Activated CD8-positive, alpha-beta memory T cell treated with anti-CD3 and anti-CD28 coated beads for 48 hours (primary cell): ENCODE measurements around the gene SMARCAD1.

Experiments
- DNase-seq, 3 experiments: peaks; one replicate each; pipeline ENCODE4 v3.0.0-alpha.2; 2020; ENCODE audit warnings: low read depth in 2 of 3, low spot score in 2 of 3

The SMARCAD1 gene

DNA sequence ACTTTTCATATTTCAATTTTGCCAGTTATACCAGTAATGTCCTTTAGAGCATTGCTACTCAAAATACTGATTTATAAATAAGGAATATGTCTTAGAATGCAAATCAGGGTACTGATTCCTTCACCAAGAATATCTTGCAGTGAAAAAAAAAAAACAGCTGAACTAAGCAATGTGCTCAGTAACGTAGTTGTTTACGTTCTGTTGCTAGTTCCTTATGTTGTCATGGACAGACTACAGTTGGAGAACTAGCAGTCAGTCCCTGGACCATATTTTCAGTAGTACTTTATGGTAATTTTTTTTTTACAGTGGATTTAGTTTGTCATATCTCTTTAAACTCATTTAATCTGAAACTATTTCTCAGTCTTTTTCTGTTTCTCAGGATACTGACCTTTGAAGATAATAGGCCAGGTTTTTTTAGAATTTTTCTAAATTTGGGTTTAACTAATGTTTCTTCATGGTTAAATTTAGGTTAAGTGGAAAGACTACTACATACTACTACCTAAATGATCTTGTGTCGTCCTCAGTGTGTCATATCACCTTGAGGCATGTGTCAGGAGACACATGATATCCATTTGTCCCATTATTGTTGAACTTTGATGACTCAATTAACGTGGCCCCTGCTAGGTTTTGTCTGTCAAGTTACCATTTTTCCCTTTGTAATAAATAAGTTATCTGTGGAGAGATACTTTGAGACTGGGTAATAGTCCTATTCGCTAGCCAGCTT lies 21.0 kb downstream of the SMARCAD1 start:
- DNase-seq = no peak

- DNase-seq = no peak
Observed at GRCh38 chr4:94232519-94232918, 24.9 kb downstream of the SMARCAD1 start.

GRCh38 chr4:94235825-94236224 lies 28.2 kb downstream of the SMARCAD1 start:
- DNase-seq = no peak

- DNase-seq = no peak
Observed at GRCh38 chr4:94237271-94237670, 29.6 kb downstream of the SMARCAD1 start.

DNA sequence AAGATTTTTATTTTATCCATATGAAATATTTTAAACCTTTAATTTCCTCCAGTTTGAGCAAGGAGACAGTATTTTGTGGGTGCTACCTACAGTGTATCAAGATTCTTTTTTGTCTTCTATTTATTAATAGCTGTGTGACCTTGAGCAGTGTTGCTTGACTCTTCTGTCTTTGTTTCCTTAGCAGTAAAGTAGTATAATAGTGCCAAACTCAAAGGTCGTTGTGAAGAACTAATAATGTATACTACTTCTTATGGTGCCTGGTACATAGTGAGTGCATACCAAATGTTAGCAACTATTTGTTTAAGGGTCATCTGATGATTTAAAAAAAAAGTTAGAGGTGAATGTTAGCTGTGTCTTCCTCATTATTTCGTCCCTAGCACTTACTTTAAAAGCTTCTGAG lies 30.5 kb downstream of the SMARCAD1 start:
- no peak for DNase-seq

DNA sequence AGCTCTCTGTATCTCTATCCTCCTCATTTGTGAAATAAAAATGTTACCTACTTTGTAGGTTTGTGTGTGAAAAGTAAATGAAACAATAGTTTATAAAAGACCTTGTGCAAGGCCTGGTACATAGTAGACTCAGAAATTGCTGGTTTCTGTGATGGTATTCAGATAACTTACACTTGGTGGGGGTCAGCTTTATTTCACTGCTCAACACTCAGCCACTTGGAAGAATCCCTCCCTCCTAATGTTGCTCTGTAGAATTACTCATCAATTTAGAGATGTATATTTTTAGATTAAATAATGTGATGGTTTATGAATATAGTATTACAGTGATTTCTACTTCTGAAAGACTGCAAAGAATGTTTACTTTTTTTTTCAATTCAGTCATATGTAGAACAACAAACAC lies 32.7 kb downstream of the SMARCAD1 start:
- no peak for DNase-seq

GRCh38 chr4:94244087-94244828 lies 36.6 kb downstream of the SMARCAD1 start:
- no peak for DNase-seq

GRCh38 chr4:94244829-94245185 lies 37.1 kb downstream of the SMARCAD1 start:
- no peak for DNase-seq

DNA sequence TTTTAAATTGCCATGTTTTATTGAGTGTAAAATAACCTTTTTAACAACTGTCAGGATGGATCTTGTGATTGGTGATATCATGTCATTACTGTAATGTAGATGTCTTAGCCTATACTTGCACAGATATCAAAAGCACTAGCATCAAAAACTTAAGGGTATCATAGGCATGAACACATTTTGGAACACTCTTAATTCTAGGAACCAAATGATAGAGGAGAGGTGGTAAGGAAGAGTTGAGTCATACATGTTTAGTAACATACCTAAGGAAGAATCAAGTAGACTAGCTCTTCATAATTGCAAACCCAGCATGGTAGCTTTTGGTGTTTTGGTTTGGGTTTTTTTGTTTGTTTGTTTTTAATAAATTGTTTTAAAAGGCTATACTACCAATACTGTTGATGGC lies 43.4 kb downstream of the SMARCAD1 start:
- no peak for DNase-seq

GRCh38 chr4:94253036-94253435 lies 45.4 kb downstream of the SMARCAD1 start:
- DNase-seq = no peak

GRCh38 chr4:94256144-94256783 lies 48.6 kb downstream of the SMARCAD1 start:
- no peak for DNase-seq

DNA sequence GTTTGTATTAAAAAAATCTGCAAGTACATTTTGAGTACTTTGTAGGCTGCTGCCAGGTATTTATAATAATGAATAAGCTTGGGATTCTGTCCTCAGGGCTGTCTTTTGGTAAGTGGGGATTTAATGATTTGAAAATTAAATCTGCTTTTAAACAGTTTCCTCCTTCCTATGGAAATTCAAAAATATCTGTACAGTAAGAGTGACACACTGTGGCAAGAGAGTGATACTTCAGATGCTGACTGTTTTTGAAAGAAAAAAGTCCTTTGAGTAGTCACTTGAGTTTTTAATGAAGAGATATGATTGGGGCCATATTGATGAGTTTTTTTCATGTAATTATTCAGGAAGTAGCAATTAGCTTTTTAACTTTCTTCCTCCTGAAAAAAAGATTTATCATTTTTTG lies 49.2 kb downstream of the SMARCAD1 start:
- no peak for DNase-seq

DNA sequence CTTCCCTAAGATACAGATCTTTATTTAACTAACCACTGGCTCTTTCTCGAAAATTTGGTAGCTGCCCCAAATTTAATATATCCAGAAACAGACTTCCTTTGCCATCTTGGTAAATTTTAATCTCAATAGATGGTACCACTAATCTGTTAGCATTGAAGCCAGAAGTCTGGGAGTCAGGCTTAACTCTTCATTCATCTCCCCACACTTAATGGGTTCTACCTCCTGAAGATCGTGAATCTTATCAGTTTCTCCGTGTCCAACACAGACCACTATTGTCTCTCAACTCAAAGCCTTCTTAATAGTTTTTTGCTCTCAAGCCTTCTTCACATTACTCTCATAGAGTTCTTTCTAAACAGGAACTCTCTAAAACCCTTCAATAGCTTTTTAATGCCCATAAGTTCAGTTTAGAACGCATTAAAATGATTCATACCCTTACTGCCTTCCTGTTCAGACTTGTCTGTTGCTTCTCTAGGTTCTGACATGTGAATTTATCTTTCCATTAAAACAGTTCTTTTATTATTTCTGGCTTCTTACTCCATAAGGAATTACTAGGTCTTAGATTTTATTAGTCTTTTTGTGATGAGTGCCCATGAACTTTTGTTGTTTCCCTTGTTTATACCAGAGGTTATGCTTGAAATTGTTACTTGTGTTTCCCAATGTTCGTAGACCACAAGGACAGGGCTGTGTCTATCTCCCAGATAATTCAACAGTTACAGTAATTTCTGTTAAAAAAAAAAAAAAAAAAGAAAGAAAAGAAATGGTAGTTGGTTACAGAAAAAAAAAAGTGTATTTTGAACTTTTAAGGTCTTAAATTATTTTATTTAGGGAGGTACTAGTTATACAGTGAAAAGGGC lies 54.7 kb downstream of the SMARCAD1 start:
- DNase-seq = no peak

DNA sequence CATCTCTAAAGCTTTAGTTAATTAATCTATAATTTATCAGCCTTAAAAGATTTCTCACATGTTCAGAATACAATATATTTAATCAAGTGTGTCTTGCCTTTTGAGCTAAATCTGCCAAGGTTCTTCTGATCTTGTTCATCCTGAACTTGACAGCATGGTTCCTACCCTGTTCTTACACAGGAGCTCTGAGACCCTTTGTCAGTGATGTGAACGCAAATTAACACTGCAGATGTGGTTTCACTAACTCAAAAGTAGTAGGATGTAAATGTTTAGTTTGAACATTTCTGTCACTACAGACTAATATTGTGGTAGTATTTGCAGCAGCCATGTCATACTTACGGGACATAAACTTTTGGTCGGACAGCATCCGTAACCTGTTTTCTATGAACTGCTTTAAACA lies 59.4 kb downstream of the SMARCAD1 start:
- DNase-seq = no peak

DNA sequence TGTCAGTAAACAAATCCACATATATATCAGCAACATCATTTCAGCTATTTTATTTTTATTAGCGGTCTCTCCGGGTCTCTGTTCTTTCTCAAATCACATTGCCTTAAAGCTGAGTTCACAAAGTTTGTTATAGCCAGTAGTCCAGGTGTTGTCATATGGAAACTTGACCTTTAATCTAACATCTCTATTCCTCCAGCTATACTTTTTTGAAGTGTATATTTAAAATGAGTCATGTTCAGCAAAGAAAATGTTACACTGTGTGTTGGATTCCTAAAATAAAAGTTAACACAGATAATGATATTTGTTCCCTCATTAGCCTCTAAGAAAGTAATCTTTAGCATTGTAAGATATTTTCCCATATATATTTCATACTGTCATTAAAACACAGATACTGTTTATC lies 63.6 kb downstream of the SMARCAD1 start:
- no peak for DNase-seq

DNA sequence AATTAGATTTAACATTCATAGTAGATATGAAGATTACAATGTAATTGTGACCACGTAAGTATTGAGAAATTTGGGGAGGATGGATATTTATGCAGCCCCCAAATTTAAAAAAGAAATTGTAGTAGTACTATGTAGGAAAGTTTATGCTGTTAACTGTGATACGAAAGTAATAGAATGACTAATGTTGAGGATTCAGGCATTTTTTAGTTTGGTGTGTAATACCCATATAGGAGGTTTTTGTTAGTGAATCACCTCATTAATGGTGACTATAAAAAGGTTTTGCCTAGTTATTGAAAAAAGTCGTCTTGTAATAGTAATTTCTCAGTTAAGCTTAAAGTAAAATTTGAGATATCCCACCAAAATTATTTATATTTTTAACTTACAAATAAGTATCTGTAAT lies 67.2 kb downstream of the SMARCAD1 start:
- DNase-seq = no peak

DNA sequence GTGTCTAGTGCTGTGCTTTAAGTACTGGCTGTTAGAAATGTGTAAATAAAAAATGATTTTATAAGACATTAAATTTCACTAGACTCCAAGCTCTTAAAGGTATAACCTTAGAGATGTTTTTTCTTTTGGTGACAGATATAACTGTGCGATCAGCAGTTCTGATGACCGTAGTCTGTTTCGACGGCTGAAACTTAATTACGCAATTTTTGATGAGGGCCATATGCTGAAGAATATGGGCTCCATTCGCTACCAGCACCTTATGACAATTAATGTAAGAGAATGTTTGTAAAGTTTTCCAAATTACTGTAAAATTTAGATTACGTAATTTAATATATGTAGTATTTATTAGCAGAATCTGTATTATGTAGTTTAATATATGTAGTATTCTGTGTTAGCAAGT lies 68.5 kb downstream of the SMARCAD1 start:
- DNase-seq = no peak

DNA sequence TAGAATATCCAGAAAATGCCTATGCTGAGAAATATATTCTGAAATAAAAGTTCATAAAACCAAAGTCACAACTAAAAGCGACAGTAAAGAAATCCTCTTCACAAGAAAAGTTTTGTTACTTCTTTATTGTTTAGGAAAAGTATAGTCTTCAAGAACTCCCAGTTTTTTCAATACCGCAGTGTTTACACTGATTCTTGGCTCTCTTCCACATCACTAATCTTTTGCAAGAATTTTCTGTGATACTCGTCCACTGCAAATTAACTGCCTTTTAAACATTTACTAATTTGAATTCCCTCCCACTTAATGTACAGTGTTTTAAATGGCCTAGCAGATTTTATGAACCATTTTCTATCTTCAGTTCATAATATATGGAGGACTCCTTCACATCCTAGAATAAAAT lies 69.9 kb downstream of the SMARCAD1 start:
- no peak for DNase-seq

DNA sequence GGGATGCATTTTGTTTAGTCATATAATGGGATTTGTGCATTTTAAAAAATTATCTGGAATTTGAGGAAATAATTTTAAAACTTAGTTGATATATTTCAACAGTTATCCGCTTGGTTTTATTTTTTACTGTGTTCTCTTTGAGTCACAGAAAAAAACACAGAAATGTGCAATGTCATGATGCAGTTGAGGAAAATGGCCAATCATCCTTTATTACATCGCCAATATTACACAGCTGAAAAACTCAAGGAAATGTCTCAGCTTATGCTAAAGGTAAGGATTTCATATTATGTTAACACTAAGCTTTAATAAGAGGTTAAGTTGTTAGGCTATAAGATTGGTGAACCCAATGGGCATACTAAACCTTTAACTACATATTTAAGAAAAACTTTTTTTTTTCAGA lies 71.1 kb downstream of the SMARCAD1 start:
- DNase-seq = no peak

DNA sequence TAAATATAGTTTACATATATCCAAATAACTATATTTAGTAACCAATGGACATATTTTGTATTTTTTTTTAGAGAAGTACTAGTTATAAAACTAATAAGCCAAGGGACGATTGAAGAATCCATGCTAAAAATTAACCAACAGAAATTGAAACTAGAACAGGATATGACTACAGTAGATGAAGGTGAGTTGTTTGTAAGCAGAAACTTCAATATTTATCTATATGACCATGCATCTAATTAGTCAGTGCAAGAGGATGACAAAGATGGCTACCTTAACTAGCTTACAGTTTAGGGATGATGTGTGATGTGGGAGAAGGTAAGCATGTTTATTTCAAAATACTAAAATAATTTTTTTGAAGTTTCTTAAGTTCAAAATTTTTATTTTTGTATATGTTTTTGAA lies 77.2 kb downstream of the SMARCAD1 start:
- DNase-seq = no peak

DNA sequence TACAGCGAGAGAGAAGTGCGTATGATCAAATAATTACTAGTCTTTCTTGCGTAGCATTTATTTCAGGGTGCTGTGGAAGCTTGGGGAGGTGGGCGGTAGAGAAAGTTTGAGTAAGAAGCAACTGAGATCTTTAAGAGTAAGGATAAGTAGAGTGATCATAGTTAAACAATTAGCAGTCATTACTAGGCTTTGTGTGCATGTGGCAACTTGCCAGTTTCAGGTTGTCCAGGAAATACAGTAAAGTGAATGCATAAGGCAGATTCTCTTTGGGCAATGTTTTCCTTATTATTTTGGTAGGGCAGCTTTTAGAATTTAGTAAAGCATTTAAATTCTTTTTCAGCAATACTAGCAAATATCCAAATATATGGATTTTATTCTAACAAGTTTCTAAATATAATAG lies 78.0 kb downstream of the SMARCAD1 start:
- no peak for DNase-seq

GRCh38 chr4:94290245-94290644 lies 82.6 kb downstream of the SMARCAD1 start:
- no peak for DNase-seq
